AG08396 (cell line): Measurements from ENCODE around the gene CPE.
"Not testable (repeated sequence)": the region's sequence is repeated elsewhere in the genome, so short reads cannot be mapped to it uniquely, and the experiment has no call there.

Source experiments
- DNase-seq: peaks from one replicate; pipeline ENCODE4 v3.0.0; 2012; ENCODE audit warnings: low spot score, mixed read lengths

The CPE gene

GRCh38 chr4:165404080-165404479, 25.3 kb downstream of the CPE start:
- DNase-seq = no peak

DNA sequence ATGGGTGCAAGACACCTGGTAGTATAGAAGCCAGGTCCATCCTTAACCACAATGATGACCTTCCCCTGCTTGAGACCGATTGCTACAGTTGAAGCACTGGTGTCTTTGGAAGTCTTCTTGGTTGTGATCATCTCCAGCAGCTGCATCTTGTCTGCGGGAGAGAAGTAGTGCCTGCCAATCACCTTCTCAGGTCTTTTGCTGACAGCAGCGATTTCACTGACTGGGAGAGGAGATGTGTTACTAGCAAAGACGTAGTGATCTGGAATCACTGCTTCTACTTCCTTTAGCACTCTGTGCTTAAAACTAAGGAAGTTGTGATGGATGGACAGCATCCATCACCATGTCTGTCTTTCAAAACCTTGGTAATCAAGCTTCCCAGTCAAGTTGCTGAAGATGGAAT, 25.9 kb downstream of the CPE start:
- no peak for DNase-seq

DNA sequence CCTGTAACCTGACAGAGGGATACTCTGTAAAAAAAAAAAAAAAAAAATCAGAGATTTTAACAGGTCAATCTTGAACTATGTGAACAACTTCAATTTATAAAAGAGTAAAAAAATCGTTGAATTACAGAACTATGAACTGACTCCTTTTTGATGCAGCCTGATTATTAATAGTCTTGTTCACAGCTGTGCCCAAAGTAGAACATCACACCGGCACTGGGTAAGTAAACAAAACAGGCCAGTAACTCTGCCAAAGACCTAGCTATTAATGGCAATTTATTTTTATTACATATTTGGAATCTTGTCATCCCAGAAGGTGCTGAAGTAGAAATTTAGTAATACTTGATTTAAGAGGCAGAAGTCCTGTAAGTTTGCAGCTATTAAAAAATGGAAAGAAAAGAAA, 31.4 kb downstream of the CPE start:
- DNase-seq = no peak

DNA sequence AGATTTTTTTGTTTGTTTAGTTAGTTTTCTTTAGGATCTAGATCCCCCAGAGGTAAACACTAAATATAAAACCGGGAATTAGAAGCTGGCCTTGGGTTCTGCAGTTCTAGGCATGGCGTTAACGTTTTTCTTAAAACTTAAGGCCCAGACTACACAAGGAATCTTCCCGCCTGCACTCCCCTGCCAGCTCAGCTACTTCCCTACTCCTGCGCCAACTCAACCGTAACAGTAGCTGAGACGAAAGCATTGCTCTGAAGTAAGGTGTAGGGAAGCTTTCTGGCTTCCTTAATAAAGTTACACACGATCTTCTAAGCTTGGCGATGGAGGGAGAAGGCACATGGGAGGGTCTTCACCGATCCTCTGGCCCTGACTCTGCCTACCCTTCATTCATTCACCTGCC, 37.1 kb downstream of the CPE start:
- no peak for DNase-seq

DNA sequence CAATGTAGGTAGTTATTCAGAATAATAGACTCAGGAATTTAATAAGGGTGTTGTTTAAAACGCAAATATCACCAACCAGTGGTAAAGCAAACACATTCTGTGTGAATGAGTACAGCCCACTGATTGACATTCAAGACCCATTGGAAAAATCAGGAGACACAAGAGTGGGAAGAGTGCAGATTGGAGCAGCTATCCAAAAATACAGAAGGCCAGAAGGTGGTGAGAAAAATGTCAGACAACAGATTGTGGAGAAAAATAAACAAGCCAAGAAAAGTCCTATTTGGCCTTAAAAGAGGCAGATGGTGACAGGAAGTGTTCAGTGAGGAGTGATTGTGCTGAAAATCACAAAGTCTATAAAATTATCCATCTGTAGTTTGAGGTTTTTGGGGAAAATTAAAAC, 39.3 kb downstream of the CPE start:
- no peak for DNase-seq

GRCh38 chr4:165425629-165426028, 46.8 kb downstream of the CPE start:
- DNase-seq = no peak

DNA sequence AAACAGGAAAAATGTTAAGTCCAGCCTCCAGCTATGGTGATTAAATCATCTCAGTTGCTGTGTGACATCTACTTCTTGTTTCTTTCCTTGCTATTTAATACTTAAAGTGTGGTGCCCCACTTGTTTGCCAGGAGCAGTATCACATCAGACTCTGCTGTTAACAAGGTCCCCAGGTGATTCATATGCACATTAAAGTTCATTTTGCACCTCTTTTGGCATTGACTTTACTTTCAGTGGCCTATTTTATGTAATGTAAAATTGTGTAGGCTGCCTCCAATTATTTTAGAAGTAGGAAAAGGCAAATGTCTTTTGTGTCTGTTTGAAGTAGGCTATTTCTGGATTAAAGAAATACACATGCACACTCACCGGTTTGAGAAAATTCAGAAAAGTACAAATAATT, 47.5 kb downstream of the CPE start:
- DNase-seq = no peak

DNA sequence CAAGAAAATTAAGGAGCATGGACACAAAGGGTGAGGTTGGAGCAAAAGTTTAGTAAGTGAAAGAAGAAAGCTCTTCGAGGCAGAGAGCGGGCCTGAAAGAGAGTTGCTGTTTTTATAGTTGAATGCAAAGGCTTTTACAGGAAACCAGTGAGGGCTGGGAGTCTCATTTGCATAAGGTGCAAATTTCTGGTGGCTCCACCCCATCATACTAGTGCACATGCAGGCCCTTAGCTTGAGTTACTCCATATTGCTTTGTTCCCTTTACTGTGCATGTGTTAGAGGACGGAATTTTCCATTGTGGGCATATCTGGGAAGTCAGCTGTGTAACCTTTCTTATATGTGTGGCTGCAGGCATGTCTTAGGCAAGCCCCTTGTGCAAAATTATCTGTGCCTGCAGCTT, 48.0 kb downstream of the CPE start:
- DNase-seq = no peak

- no peak for DNase-seq
Measured at GRCh38 chr4:165428957-165429356, 50.1 kb downstream of the CPE start.

DNA sequence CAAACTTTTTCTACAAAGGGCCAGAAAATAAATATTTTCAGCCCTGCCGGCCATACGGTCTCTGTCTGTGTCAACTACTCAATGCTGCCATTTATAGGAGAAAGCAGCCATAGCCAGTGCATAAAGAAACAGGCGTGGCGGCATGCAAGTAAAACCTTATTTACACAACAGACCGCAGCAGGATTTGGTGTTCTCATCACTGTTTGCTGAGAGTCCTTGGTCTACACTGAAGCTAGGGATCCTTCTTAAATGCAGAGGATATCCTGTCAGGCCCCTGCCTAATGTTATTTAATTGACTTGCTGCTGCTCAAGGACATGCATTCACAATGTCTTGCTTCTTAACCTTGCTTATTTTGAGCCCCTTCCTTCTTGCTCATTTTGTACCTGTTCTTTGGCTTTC, 54.7 kb downstream of the CPE start:
- no peak for DNase-seq

GRCh38 chr4:165437691-165438090, 58.9 kb downstream of the CPE start:
- no peak for DNase-seq

DNA sequence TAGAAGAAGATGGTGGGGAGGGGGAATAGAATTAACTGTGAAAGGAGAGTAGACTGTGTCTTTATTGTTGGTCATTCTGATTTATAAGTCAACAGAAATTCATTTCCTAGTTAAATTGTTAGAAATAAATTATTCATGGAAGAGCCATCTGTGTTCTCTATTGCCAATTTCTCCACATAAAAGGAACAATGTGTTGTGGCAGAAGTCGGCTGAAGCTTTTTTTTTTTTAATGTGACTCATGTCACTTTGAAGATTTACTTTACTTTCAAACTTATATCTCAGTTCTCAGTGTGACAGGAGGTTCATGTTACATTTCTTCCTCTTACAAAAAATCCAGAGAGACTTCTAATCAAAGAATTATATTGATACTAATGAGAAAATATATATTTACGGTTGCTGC, 60.5 kb downstream of the CPE start:
- DNase-seq = no peak

DNA sequence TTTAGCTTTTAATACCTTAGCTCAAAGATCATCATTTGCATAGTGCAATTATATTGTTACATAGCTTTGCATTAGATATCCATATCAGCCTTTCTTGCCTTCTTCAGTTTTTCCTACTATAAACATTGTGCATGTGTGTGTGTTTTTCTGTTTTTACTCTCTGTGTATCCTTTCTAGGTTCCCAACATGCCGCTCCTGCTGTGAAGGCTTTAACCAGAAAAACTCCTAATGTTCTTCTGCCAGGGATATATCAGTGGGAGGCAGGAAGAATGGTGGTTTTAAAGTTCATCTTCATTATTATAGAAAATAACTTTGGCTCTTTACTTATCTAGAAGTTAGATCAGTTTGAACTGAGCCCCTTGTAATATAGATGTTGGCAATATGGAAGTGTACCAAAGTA, 61.2 kb downstream of the CPE start:
- DNase-seq = no peak

DNA sequence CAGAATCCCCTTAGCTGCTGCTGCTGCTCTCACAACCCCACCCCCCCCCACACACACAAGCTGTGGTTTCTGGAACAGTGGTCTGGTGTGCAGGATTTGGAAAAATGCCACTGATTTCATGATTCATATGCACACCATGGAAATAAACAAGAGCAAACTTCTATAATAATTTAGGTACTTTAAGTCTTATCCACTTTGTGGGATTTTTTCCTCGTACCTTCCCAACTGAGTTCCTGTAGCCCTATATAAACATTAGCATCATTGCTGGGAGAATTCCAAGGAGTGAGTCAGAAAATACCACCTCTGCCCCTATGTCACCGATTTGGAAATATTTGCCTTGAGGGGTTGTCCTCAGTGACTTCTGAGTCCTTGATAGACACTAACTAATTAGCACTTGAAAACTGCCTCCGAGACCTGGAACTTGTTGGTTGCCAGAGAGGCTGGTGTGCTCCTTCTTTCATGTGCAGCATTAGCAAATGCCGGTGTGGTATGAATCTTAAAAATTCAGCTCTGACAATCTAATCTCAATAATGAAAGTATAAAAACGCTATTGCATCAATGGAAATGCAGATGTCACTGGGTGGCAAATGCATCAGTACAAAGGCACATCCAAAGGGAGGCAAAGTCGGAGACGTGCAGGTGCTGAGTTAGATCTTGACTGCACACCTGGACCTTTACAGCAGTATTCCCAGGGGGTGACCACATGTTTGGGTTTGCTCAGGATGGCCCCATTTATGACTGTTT, 61.8 kb downstream of the CPE start:
- DNase-seq = peak; percentile 24

- DNase-seq = no peak
Measured at GRCh38 chr4:165443276-165443675, 64.5 kb downstream of the CPE start.

- no peak for DNase-seq
Measured at GRCh38 chr4:165448700-165449099, 69.9 kb downstream of the CPE start.

- DNase-seq = no peak
Measured at GRCh38 chr4:165449333-165449732, 70.5 kb downstream of the CPE start.

DNA sequence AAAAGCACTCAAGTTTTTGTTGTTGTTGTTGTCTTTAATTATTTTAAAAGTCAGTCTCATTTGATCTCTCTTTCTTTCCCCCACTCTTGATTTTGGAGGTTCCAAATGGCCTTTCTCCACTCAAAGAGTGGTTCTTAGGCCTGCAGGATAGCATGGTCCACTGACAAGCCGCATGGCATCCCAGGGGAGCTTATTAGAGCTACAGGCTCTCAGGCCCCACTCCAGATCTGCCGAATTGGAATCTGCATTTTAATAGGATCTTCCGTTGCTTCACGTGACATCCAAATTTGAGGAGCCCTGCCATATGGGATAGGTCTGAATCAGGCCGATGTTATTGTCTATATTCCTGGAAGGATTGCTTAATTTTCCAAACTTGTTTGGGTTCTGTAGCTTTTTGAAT, 72.1 kb downstream of the CPE start:
- DNase-seq = no peak

- not testable (repeated sequence) for DNase-seq
Measured at GRCh38 chr4:165453140-165453539, 74.3 kb downstream of the CPE start.

- no peak for DNase-seq
Measured at GRCh38 chr4:165454426-165454825, 75.6 kb downstream of the CPE start.

GRCh38 chr4:165457793-165458192, 79.0 kb downstream of the CPE start:
- DNase-seq = no peak

- no peak for DNase-seq
Measured at GRCh38 chr4:165458471-165458870, 79.7 kb downstream of the CPE start.

DNA sequence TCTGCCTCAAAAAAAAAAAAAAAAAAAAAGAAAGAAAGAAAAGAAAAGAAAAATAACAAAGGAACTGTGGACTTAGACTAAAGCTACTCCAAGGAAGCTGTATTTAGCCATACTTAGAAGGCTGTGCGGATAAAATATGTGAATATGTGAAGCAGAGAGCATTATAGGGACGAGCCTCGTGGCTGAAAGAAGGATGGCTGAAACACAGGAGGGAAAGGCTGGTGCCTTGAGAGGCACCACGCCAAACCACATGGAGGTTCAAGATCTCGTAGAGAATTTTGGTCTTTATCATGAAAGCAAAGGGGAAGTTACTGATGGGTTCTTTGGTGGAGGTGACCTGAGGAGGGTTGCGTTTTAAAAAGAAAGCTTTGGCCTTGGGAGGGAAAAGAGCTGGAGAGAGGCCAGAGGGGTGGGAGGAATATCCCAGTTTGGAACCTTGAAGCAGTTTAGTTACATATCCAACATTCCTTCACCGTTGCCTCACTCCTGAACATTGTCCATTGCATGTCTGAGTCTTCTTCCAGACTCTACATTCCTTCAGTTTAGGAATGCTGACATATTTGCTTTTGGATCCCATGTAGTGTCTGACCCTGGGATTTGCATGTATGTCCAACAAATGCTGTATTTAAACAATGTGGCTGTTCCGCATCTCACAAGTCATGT, 82.5 kb downstream of the CPE start:
- DNase-seq = peak; percentile 65

DNA sequence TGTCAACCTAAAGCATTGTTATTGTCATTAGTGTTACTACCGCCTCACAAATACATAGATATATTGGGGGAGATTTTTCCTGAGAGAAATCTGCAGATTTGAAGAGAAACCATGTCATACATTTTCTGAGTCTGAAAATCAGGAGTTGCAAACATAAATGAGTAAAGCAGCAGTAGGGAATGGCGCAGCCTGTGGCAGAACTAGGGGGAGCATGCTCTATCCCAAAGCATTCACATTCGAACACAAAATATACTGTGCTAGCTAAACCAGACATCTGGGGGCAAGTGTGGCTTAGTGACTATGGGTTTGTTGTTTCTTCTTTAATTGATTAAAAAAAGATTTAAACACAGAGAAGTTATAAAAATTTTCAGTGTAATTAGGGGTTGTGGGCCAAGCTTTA, 83.2 kb downstream of the CPE start:
- no peak for DNase-seq
